ENCODE data around the gene MRPL12.

- TF ChIP-seq EZH2 (IDR thresholded peaks at IDR 0.05; ENCODE audit: low read length, unreplicated experiment) (no peak), CTCF (conservative IDR thresholded peaks at IDR 0.05; ENCODE audit: low read depth, low read length) (no peak)
Observed at GRCh38 chr17:81673561-81674258, 29.5 kb upstream of the MRPL12 start.

Measured in PC-3 (cell line).